SHP77 (cell line): ENCODE results near the gene CCNYL1.
"Not testable (repeated sequence)": the region's sequence is repeated elsewhere in the genome, so short reads cannot be mapped to it uniquely, and the experiment has no call there.

Source experiments
- DNase-seq, 2 experiments: peaks; one replicate each; lab custom pipeline; 2025; lab: John Stamatoyannopoulos, UW

Gene CCNYL1

GRCh38 chr2:207697411-207697810, 14.0 kb upstream of the CCNYL1 start:
- DNase-seq, result no peak

- DNase-seq, result no peak
These were observed 13.1 kb upstream of the CCNYL1 start for GRCh38 chr2:207698301-207698700.

DNA sequence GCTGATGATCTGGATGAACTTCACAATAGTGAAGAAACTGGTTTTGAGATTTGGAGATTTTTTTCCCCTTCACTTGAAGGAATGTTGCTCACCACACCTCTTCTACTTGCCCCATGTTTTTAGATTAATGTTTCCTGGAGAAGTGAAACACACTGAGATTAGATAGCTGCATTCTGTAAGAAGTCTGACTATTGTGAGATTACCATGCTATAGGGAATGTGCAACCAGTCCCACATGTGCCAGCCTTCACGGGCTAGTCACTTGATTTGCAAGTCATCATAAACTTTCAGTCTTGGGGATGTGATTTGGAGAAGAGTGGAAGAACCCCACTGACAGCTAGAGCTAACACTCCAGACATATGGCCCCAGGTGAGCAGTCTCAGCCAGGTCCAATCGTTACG, 7.4 kb upstream of the CCNYL1 start:
- DNase-seq, result no peak

DNA sequence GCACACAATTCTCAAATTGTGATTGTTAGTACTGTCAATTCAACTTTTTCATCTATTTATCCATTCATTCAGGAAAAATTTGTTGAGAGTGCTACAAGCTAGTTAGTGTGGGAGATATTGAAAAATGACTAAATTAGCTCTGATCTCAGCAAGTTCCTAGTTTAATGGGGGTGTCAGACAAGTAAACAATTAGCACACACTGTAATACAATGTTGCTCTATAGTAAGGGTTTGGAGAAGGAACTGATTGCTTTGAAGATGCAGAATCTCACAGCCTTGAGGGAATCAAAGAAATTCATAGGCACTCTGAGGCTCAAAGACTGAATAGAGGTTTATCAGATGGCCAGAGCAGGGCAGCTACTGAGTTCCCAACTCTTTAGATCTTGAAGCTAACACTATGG, 6.8 kb upstream of the CCNYL1 start:
- DNase-seq, result no peak

DNA sequence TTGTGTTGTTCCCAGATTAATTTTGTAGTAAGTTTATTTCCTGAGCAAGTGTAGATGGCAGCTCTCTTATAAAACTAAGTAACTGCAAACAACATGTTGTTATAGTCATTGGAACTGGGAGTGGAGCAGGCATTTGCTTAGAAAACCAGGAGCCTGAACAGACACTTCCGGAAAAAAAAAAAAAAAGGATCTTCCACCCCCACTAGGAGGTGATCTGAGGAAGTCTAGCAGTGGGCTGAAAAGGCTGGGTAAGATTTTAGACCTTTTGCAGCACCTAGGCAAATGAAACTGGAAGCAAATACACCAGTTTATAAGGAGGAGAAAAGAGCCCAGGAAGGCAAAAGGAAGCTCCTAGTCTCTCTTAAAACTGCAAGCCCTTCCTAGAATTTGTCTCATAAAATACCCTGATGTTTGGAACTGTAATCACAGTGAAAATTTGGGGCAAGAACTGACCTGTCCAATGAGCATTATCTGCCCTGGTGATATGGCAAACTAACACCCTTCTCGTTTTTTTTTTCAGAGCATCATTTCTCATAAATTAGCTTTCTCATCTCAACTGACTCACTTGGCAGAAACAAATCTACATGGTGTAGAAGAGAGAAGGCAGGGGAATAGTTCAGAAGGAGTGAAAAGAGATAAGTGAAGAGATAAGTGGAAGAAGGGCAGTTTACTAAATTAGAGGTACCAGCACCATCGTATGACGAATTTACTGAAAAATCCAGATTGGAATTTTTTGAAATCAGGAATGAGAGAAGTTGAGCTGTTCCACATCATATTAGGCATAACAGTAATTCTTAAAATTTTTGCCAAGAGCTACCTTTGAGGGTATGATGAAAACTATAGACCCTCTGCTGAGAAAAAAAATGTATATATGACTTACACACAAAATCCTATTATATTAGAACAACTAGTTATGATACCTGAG, 4.2 kb upstream of the CCNYL1 start:
- DNase-seq, result no peak

DNA sequence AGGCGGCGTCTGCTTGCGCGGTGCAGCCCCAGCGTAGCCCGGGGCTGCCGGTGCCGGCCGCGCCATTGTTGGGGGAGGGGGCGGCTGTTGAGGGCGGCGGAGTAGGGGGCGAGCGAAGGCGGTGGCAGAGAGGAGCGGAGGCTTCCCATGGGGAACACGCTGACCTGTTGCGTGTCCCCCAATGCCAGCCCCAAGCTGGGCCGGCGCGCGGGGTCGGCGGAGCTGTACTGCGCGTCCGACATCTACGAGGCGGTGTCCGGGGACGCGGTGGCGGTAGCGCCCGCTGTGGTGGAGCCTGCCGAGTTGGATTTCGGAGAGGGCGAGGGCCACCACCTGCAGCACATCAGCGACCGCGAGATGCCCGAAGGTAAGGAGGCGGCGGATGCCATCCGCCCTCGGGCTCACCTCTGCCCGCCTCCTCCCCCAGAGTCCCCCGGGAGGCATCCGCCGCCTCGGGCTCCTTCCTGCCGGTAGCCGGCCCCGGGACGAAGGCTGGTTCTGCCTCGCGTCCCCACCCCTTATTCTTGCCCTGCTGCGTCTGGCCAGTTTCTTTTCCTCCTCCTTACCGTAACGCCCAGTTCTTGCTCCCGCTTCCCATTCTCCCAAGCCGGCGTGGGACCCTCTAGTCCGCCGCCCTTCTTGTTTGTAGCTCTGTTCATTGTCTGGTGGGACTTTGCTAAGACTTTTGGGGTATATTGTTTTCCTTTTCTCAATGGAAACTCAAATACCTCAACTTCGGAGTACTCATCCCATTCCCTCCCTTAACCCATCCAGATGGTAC, 500 bp downstream of the CCNYL1 start:
- DNase-seq, result peak; percentile 11 to 53

- DNase-seq, result no peak
These were observed 4.6 kb downstream of the CCNYL1 start for GRCh38 chr2:207716056-207716455.

DNA sequence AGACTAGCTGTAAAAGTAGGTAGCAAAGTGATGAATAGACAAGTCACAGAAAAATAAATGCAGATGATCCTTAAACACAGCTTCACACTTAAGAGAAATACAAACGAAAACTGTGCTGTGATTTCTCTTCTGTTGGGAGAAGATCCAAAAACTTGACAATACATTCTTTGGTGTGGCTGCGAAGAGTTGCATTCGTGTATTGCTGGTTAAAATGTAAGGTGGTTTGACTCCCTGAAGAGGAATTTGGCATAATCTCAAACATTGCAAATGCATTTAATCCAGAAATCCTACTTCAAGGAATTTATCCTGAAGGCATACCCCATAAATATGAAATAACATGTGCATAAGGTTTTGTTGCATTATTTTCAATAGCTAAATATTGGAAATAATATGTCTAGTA, 7.1 kb downstream of the CCNYL1 start:
- no peak for DNase-seq

- no peak for DNase-seq
These were observed 7.6 kb downstream of the CCNYL1 start for GRCh38 chr2:207719008-207719407.

DNA sequence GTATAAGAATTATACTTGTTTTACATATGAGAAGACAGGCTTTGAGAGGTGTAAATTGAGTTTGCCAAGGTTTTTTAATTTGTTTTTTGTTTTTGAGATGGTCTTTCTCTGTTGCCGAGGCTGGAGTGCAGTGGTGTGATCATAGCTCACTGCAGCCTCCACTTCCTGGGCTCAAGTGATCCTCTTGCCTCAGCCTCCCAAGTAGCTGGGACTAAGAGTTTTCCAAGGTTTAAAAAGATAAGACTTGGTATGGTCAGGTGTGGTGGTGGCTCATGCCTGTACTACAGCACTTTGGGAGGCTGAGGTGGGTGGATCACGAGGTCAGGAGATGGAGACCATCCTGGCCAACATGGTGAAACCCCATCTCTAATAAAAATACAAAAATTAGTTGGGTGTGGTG, 8.2 kb downstream of the CCNYL1 start:
- not testable (repeated sequence) for DNase-seq

- DNase-seq, result no peak
These were observed 9.2 kb downstream of the CCNYL1 start for GRCh38 chr2:207720517-207721187.

DNA sequence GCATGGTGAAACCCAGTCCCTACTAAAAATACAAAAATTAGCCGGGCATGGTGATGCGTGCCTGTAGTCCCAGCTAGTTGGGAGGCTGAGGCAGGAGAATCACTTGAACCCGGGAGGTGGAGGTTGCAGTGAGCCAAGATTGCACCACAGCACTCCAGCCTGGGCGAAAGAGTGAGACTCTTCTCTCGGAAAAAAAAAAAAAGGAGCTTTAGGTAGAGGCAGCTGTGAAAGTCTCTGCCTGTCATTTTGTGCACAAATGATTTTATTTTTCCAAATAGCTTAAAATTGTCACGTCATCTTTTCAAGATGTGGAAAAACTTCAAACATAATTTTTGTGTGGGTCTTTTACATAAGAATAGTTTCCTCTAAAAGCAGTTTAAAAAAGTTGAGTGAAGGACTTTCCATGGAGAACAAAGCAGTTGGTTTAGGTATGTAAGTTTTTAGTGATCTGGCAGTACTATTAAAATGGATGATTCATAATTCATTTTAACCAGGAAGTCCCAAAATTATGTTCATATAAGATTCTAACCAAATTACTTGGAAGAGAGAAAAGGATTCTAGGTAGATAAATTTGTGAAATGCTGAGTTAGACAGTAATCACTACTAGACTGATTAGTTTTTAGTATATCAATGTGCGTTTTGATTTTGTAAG, 11.5 kb downstream of the CCNYL1 start:
- DNase-seq, result no peak

GRCh38 chr2:207723425-207723787, 12.0 kb downstream of the CCNYL1 start:
- not testable (repeated sequence) for DNase-seq

GRCh38 chr2:207724113-207724512, 12.7 kb downstream of the CCNYL1 start:
- DNase-seq, result no peak

GRCh38 chr2:207725873-207726578, 14.6 kb downstream of the CCNYL1 start:
- peak in 1 of 2 experiments; percentile 32 for DNase-seq

GRCh38 chr2:207727261-207727660, 15.8 kb downstream of the CCNYL1 start:
- no peak for DNase-seq

DNA sequence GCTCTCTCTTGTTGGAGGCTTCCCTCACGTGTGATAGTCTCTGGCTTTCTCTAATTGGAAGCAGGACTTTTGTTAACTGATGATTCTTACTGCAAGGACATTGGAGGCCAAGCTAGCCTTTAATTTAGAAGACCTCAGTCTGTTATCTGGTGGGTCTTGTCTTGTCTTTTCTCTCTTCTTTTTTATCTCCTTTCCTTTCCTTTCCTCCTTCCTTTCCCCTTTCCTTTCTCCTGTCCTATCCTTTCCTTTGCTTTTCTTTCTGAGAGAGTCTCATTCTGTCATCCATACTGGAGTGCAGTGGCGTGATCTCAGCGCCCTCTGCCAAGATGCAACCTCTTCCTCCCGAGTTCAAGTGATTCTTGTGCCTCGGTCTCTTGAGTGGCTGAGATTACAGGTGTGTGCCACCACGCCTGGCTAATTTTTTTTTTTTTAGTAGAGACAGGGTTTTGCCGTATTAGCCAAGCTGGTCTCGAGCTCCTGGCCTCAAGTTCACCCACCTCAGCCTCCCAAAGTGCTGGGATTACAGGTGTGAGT, 18.1 kb downstream of the CCNYL1 start:
- DNase-seq, result no peak

GRCh38 chr2:207731138-207731537, 19.7 kb downstream of the CCNYL1 start:
- no peak for DNase-seq

- DNase-seq, result no peak
These were observed 22.3 kb downstream of the CCNYL1 start for GRCh38 chr2:207733597-207734240.

GRCh38 chr2:207734264-207734635, 22.8 kb downstream of the CCNYL1 start:
- no peak for DNase-seq
